GM18498 (cell line): ENCODE measurements around the gene CRISP2.

Experiments used
- ATAC-seq: cut with Tn5 transposase; IDR thresholded peaks from one replicate; pipeline ENCODE4 v1.9.1; 2021; ENCODE audit warnings: mild to moderate bottlenecking, moderate library complexity; ENCODE audit not compliant: unreplicated experiment

The CRISP2 gene

GRCh38 chr6:49662231-49662891 is 51.0 kb downstream of the CRISP2 start:
- no peak for ATAC-seq

DNA sequence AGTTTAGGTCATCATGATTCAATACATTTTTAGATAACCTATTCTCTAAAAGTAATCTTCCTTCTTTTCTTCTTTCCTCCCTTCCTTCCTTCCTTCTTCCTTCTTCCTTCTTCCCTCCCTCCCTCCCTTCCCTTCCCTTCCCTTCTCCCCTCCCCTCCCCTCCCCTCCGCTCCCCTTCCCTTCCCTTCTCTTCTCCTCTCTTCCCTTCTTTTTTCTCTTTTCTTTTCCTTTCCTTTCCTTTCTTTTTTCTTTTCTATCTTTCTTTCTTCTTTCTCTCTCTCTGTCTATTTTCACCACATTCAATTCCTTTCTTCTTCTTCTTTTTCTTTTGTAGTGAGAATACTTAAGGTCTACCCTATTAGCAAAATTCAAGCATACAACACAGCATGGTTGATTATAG is 59.4 kb downstream of the CRISP2 start:
- no peak for ATAC-seq

GRCh38 chr6:49653438-49653837 is 59.9 kb downstream of the CRISP2 start:
- no peak for ATAC-seq

- ATAC-seq = no peak
Observed at GRCh38 chr6:49651239-49651638, 62.1 kb downstream of the CRISP2 start.

DNA sequence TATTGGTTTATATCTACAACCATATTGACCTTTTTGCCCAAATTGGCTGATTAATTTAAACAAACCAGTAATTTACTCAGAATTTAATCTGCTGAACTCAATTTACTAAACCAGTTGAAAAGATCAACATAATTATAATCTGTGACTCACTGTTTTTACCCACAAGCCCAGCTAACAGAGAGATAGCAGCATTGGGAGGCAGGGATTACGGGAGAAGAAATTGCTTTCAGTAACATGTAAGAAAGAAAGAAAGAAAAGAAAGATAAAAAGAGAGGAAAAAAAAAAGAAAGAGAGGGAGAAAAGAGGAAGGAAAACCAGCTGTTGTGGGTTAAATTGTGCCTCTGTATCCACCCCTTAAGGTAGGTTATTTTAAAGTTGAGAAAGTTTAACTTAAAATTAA is 63.4 kb downstream of the CRISP2 start:
- ATAC-seq = no peak

DNA sequence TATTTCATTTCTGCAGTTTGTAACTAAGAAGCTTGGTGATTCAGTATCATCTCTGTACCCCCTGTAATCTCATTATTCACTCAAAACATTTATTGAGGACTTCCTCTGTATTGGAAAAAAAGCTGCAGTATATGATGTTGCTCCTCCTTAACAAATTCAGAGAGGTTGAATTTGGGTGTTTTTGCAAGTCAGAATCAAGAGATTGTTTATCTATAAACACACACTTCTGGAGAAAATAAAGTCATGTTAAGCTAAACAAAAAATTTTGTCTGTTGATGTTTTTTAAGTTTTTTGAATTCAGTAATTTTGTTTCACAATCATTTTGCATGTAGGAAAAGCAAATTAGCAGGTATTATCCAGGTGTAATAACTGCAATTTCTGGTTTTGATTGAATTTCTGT is 65.3 kb downstream of the CRISP2 start:
- ATAC-seq = no peak

GRCh38 chr6:49647476-49647875 is 65.9 kb downstream of the CRISP2 start:
- no peak for ATAC-seq

GRCh38 chr6:49646942-49647341 is 66.4 kb downstream of the CRISP2 start:
- no peak for ATAC-seq

DNA sequence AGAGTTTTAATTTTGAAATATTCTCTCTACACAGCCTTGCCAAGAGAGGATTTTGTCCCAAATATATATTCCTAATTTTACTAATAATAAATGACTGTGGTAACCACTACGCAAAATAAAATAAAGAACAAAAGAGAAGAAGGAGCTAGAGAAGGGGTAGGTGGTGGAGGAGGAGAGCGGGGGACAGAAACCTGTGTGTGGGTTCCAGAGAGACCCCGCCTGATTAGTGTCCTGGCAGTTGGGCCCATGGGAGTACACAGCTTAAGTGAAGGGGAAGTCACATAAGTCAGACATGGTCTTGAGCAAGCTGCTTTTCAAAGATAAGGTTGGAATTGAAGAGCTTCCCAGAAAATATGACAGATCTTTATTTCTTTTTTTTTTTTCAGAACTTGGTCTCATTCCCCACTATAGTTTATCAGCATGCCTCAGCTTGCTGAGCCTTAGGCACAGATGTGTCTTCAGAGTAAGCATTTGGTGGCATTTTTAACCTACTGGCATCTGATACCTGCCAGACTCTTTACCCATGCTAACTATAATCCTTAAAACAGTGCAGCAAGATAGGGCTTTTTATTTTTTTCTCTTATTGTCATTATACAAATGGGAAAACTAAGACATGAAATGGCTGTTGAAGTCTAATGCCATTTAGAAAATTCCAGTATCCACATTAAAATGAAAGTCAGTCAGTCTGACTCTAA is 67.1 kb downstream of the CRISP2 start:
- ATAC-seq = no peak

- no peak for ATAC-seq
Observed at GRCh38 chr6:49645139-49645538, 68.2 kb downstream of the CRISP2 start.
